HepG2 (cell line): ENCODE measurements around the gene HSP90AB1. TPM values are rescaled to one million over a fixed set of nuclear protein-coding genes. Genes with fewer than 3 reads are reported as not detected.

Experiments
- ETV6 ChIP-seq: sonication (generic); formaldehyde crosslinking; conservative IDR thresholded peaks from 2 replicates; pipeline ENCODE4 v1.4.0; 2020; ENCODE audit warnings: missing genetic modification reagents
- GLI4 ChIP-seq: sonication (generic); formaldehyde crosslinking; IDR thresholded peaks from 2 replicates; pipeline ENCODE4 v1.5.1; 2020; ENCODE audit warnings: missing genetic modification reagents, mild to moderate bottlenecking, moderate library complexity, borderline replicate concordance
- GZF1 ChIP-seq: sonication (generic); formaldehyde crosslinking; IDR thresholded peaks from 2 replicates; pipeline ENCODE4 v1.5.1; 2020; ENCODE audit warnings: mild to moderate bottlenecking, missing genetic modification reagents
- ISX ChIP-seq: sonication (generic); formaldehyde crosslinking; conservative IDR thresholded peaks from 2 replicates; pipeline ENCODE4 v1.5.0; 2020; ENCODE audit warnings: missing genetic modification reagents
- NFATC3 ChIP-seq: sonication (generic); formaldehyde crosslinking; IDR thresholded peaks from 2 replicates; pipeline ENCODE4 v1.5.1; 2020; ENCODE audit warnings: mild to moderate bottlenecking, missing genetic modification reagents
- RBM22 ChIP-seq: fragments of 200-400 bp; formaldehyde crosslinking; optimal IDR thresholded peaks from 2 replicates; pipeline ENCODE3; 2017; ENCODE audit warnings: mild to moderate bottlenecking, low read length, moderate library complexity
- SMAD9 ChIP-seq: sonication (generic); formaldehyde crosslinking; IDR thresholded peaks from 2 replicates; pipeline ENCODE4 v1.5.1; 2020; ENCODE audit warnings: mild to moderate bottlenecking, missing genetic modification reagents
- SP4 ChIP-seq: sonication (generic); formaldehyde crosslinking; IDR thresholded peaks from 2 replicates; pipeline ENCODE4 v1.8.1; 2023; ENCODE audit warnings: mild to moderate bottlenecking, missing genetic modification reagents
- TCF7 ChIP-seq: sonication (generic); IDR thresholded peaks from 2 replicates; pipeline ENCODE4 v1.6.1; 2016; ENCODE audit warnings: antibody characterized with exemption, low read depth
- ZBTB7A ChIP-seq: sonication (generic); formaldehyde crosslinking; IDR thresholded peaks from 2 replicates; pipeline ENCODE4 v1.8.0; 2022; ENCODE audit warnings: mild to moderate bottlenecking, missing genetic modification reagents
- ZFP41 ChIP-seq: sonication (generic); formaldehyde crosslinking; IDR thresholded peaks from 2 replicates; pipeline ENCODE4 v1.4.0; 2020; ENCODE audit warnings: mild to moderate bottlenecking, missing genetic modification reagents, borderline replicate concordance
- ZFP82 ChIP-seq: sonication (generic); formaldehyde crosslinking; IDR thresholded peaks from 2 replicates; pipeline ENCODE4 v1.5.1; 2020; ENCODE audit warnings: mild to moderate bottlenecking, missing genetic modification reagents, borderline replicate concordance
- ZMYM4 ChIP-seq: sonication (generic); formaldehyde crosslinking; IDR thresholded peaks from 2 replicates; pipeline ENCODE4 v1.8.1; 2023; ENCODE audit warnings: mild to moderate bottlenecking, missing genetic modification reagents
- ZNF10 ChIP-seq: sonication (generic); formaldehyde crosslinking; IDR thresholded peaks from 2 replicates; pipeline ENCODE4 v1.4.0; 2020; ENCODE audit warnings: mild to moderate bottlenecking, low read depth, missing genetic modification reagents, borderline replicate concordance
- ZNF143 ChIP-seq: sonication (generic); formaldehyde crosslinking; IDR thresholded peaks from 2 replicates; pipeline ENCODE4 v1.4.0; 2020; ENCODE audit warnings: missing genetic modification reagents
- ZNF354B ChIP-seq: sonication (generic); formaldehyde crosslinking; IDR thresholded peaks from 2 replicates; pipeline ENCODE4 v1.8.0; 2022; ENCODE audit warnings: mild to moderate bottlenecking, missing genetic modification reagents
- ZNF383 ChIP-seq: sonication (generic); formaldehyde crosslinking; IDR thresholded peaks from 2 replicates; pipeline ENCODE4 v1.4.0; 2020; ENCODE audit warnings: missing genetic modification reagents, mild to moderate bottlenecking, borderline replicate concordance
- ZNF431 ChIP-seq: sonication (generic); formaldehyde crosslinking; IDR thresholded peaks from 2 replicates; pipeline ENCODE4 v1.9.0; 2022; ENCODE audit warnings: missing genetic modification reagents, low read depth, mild to moderate bottlenecking, borderline replicate concordance
- ZNF546 ChIP-seq: sonication (generic); formaldehyde crosslinking; conservative IDR thresholded peaks from 2 replicates; pipeline ENCODE4 v1.8.1; 2023; ENCODE audit warnings: mild to moderate bottlenecking, missing genetic modification reagents
- ZNF652 ChIP-seq: IDR thresholded peaks from 2 replicates; pipeline ENCODE4 v1.6.1; 2016; ENCODE audit warnings: low read depth, borderline replicate concordance
- ZNF772 ChIP-seq: sonication (generic); formaldehyde crosslinking; IDR thresholded peaks from 2 replicates; pipeline ENCODE4 v1.5.0; 2020; ENCODE audit warnings: mild to moderate bottlenecking, missing genetic modification reagents
- ZSCAN29 ChIP-seq: sonication (generic); formaldehyde crosslinking; conservative IDR thresholded peaks from 2 replicates; pipeline ENCODE4 v1.4.0; 2020; ENCODE audit warnings: mild to moderate bottlenecking, missing genetic modification reagents
- polyA plus RNA-seq, 8 experiments: library from polyadenylated mRNA; depleted of rRNA in 3 of 8; stranded (reverse) in 7 of 8; unstranded in 1 of 8; fragments of >200 nt; fragmentation: Illumina TruSeq in 4 of 8; extraction: Trizol in 4 of 8; gene quantifications; 2 replicates each; pipeline versions ENCODE4 v1.2.1 to v1.2.3, GENCODE V29; 2011 to 2016; ENCODE audit warnings: low read depth in 4 of 8, missing spikeins in 1 of 8, mixed read lengths in 1 of 8; ENCODE audit not compliant: insufficient read depth in 1 of 8
- total RNA-seq, 5 experiments: library from RNA; depleted of rRNA; stranded (reverse); fragments of >200 nt; fragmentation: Illumina TruSeq; extraction: Trizol; gene quantifications; 2 replicates each; pipeline ENCODE4 v1.2.3, GENCODE V29; 2016; ENCODE audit warnings: low read depth in 1 of 5
- TF ChIP-seq, protein P1 (sequence below): sonication (generic); formaldehyde crosslinking; IDR thresholded peaks from 2 replicates; pipeline ENCODE4 v1.5.1; 2020; ENCODE audit warnings: mild to moderate bottlenecking, missing genetic modification reagents, moderate library complexity
- TF ChIP-seq, protein P2 (sequence below): sonication (generic); formaldehyde crosslinking; IDR thresholded peaks from 2 replicates; pipeline ENCODE4 v1.9.0; 2022; ENCODE audit warnings: missing genetic modification reagents, mild to moderate bottlenecking, borderline replicate concordance

Gene HSP90AB1
- total and polyA plus RNA-seq, 2 of the 13 experiments (the other 11 are each of a cell fraction or from before 2014, with no cell fraction given) = 1,325 to 1,472 TPM

DNA sequence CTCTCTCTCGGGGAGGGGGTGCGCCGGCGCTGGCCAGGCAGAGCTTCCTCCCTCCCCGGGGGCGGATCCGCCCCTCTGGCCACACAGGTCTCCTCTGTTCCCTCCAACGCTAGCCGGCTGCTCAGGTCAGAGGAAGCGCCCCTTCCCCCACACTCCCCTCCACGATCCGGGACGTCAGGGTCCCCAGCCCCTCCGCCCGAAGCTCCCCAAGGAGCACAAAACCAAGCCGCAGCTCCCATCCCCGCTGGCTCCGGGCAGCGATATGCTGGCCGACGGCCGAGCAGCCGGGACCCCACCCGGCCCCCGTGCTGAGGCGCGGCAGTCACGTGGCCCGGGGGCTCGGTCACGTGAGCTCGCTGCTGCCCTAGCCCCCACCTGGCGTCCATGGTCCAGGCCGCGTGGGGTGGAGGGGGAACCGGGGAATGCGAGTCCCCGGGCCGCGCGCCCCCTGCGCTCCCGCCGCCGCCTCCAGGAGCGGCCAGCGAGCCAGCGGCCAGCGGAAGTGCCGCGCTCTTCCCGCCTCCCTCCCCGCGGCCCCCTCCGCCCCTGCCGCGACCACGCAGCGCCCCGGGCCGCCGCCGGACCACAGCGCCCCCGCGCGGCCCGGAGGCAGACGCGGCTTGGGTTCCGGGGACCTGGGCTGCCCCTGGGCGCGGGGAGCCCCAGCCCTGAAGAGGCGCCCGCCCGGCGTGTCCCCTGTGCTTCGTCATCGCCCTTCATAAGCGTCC lies 10.3 kb downstream of the HSP90AB1 start, which contains the start of gene SLC35B2 (continued):
- peak; percentile 60; the same call in 1 of the 2 replicates for TF ChIP-seq GLI4 (CRISPR knock-in tag)
- TF ChIP-seq ZFP41 (CRISPR knock-in tag) = peak; percentile 92; the same call in 1 of the 2 replicates
- no peak for TF ChIP-seq ZNF10
- TF ChIP-seq NFATC3 = no peak
- TF ChIP-seq ZBTB7A (CRISPR knock-in tag) = peak; percentile 83
- TF ChIP-seq ZNF772 (CRISPR knock-in tag) = peak; percentile 75; the same call in 1 of the 2 replicates
- no peak for TF ChIP-seq ISX (CRISPR knock-in tag)
- no peak; the same call in none of the 2 replicates for TF ChIP-seq ETV6 (CRISPR knock-in tag)
- TF ChIP-seq ZNF546 (CRISPR knock-in tag) = peak; percentile 91; the same call in 1 of the 2 replicates
- TF ChIP-seq SP4 (CRISPR knock-in tag) = peak; percentile 75
- peak; percentile 75; the same call in 1 of the 2 replicates for TF ChIP-seq ZNF431 (CRISPR knock-in tag)
- no peak for TF ChIP-seq SMAD9 (CRISPR knock-in tag)
- 0 out of 2 replicates have a peak, but pooled peaks have one; percentile 8 for TF ChIP-seq ZNF383 (CRISPR knock-in tag)
- TF ChIP-seq ZNF354B (CRISPR knock-in tag) = no peak; the same call in 1 of the 2 replicates
- TF ChIP-seq ZNF652 (CRISPR knock-in tag) = no peak
- peak; percentile 95; the same call in 1 of the 2 replicates for TF ChIP-seq ZFP82 (CRISPR knock-in tag)
- TF ChIP-seq TCF7 = no peak
- TF ChIP-seq RBM22 = peak; percentile 75
- TF ChIP-seq, protein P1, sequence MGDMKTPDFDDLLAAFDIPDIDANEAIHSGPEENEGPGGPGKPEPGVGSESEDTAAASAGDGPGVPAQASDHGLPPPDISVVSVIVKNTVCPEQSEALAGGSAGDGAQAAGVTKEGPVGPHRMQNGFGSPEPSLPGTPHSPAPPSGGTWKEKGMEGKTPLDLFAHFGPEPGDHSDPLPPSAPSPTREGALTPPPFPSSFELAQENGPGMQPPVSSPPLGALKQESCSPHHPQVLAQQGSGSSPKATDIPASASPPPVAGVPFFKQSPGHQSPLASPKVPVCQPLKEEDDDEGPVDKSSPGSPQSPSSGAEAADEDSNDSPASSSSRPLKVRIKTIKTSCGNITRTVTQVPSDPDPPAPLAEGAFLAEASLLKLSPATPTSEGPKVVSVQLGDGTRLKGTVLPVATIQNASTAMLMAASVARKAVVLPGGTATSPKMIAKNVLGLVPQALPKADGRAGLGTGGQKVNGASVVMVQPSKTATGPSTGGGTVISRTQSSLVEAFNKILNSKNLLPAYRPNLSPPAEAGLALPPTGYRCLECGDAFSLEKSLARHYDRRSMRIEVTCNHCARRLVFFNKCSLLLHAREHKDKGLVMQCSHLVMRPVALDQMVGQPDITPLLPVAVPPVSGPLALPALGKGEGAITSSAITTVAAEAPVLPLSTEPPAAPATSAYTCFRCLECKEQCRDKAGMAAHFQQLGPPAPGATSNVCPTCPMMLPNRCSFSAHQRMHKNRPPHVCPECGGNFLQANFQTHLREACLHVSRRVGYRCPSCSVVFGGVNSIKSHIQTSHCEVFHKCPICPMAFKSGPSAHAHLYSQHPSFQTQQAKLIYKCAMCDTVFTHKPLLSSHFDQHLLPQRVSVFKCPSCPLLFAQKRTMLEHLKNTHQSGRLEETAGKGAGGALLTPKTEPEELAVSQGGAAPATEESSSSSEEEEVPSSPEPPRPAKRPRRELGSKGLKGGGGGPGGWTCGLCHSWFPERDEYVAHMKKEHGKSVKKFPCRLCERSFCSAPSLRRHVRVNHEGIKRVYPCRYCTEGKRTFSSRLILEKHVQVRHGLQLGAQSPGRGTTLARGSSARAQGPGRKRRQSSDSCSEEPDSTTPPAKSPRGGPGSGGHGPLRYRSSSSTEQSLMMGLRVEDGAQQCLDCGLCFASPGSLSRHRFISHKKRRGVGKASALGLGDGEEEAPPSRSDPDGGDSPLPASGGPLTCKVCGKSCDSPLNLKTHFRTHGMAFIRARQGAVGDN = peak; percentile 94
- TF ChIP-seq ZMYM4 (CRISPR knock-in tag) = peak; percentile 88; the same call in 1 of the 2 replicates
- no peak for TF ChIP-seq ZNF143 (CRISPR knock-in tag)
- peak; percentile 81; the same call in 1 of the 2 replicates for TF ChIP-seq GZF1
- TF ChIP-seq ZSCAN29 (CRISPR knock-in tag) = no peak
- TF ChIP-seq, protein P2, sequence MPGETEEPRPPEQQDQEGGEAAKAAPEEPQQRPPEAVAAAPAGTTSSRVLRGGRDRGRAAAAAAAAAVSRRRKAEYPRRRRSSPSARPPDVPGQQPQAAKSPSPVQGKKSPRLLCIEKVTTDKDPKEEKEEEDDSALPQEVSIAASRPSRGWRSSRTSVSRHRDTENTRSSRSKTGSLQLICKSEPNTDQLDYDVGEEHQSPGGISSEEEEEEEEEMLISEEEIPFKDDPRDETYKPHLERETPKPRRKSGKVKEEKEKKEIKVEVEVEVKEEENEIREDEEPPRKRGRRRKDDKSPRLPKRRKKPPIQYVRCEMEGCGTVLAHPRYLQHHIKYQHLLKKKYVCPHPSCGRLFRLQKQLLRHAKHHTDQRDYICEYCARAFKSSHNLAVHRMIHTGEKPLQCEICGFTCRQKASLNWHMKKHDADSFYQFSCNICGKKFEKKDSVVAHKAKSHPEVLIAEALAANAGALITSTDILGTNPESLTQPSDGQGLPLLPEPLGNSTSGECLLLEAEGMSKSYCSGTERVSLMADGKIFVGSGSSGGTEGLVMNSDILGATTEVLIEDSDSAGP (CRISPR knock-in tag) = peak; percentile 97
